NOMO-1 treated with dmso at 0.1 percent for 144 hours (cell line): Measurements from ENCODE around the gene SLC24A1.
A peak's percentile ranks its signal among the peaks of the same experiment; 100 is the strongest.

ENCODE experiments used
- DNase-seq: peaks from one replicate; lab custom pipeline; 2025; ENCODE audit not compliant: unreplicated experiment; lab: John Stamatoyannopoulos, UW

The SLC24A1 gene

GRCh38 chr15:65618560-65619109 lies 3.1 kb upstream of the SLC24A1 start:
- DNase-seq = no peak

- no peak for DNase-seq
Observed at GRCh38 chr15:65619626-65620290, 2.0 kb upstream of the SLC24A1 start.

DNA sequence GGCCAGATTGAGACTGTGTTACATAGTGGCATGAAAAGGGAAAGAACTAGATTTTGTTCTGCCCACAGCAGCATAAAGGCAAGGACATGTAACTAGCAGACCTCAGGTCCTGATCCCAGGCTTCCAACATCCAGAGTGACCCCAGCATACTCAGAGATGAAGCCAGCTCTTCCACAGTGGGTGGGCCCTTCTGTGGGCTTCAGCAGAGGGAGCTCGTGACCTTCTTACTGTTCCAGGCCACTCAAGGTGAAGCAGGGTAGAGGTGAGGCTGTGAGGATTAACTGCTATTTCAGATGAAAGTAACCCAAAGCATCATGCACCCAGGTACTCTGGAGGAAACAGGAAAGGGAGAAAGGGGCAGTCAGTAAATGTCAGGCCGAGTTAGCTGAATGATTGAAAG lies 905 bp upstream of the SLC24A1 start:
- DNase-seq = no peak

DNA sequence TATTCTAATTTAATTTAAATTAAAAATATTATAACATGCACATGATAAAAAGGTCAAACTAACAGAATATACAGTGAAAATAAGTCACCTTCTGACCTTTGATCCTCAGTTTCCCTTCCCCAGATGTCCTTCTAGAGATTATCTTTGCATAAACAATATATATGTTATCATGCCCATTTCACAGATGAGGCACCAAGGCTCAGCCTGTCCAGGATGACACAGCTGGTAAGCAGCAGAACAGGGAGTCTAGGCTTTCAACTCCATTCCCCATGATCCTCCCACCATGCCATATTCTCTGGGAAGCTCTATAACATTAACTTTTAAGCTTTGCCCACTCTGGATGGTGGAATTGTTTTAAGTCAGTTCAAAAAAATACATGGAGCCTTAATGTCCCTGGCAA lies 1.4 kb downstream of the SLC24A1 start:
- DNase-seq = no peak

GRCh38 chr15:65626856-65627255 lies 5.1 kb downstream of the SLC24A1 start:
- no peak for DNase-seq

- no peak for DNase-seq
Observed at GRCh38 chr15:65629548-65629947, 7.8 kb downstream of the SLC24A1 start.

- no peak for DNase-seq
Observed at GRCh38 chr15:65630760-65631159, 9.0 kb downstream of the SLC24A1 start.

GRCh38 chr15:65631503-65631902 lies 9.8 kb downstream of the SLC24A1 start:
- no peak for DNase-seq

DNA sequence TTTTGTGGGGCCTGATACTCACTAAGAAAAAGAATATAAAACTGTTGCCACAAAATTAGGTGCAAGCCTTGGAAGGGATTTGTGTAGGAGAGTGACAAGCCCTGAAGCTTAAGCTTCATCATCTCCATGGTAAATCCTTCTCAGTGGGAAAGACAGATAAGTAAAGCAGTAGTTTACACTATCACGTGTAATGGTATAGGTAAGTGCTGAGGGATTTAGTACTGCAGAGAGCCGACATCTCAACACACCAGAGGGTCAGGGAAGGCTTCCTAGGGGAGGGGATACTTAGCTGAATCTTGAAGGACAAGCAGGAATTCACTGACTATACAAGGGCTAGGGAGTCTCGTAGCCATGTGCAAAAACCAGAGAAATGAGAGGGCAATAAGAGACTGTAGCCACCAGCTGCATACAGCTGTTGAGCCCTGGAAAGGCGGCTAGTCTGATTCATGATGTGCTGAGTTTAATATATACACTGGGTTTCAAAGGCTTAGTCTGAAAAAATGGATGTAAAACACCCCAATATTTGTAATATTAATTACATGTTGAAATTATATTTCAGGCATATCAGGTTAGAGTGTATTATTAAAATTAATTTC lies 11.1 kb downstream of the SLC24A1 start:
- no peak for DNase-seq

DNA sequence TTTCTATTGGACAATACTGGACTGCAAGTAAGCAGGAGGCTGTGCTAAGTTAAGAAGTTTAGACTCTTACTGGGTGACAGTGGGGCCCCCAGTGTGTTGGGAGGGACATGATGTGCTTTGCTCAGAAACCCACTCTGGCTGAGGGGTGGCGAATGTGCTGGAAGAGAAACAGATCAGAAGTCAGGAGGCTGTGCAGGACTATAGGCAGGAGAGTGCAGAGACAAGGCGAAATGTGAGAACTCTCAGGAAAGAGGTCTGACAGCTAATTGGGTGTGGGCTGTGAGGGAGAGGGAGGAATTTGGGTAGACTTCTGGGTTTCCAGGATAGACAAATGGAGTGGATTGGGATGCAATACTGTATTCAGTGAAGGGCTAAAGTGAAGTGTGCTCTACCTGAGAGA lies 12.0 kb downstream of the SLC24A1 start:
- DNase-seq = no peak

DNA sequence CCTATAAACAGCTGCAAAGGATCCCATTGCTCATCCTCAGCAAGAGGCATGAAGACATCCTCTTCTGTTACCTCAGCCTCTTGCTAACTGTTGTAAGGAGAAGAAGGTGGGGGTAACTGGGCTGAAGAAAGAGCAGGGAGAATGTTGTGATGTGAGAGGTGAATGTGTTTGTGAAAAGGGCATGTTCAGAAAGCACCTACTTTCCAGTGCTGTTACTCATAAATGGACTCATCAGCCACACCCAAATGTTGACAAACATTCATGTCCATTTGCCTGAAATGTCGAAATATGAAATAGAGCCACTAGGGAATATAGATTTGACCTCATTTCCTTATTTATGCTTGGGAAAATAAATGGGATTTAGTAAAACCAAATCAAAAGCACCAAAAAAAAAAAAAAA lies 12.6 kb downstream of the SLC24A1 start:
- DNase-seq = no peak

- DNase-seq = no peak
Observed at GRCh38 chr15:65638109-65638508, 16.4 kb downstream of the SLC24A1 start.

DNA sequence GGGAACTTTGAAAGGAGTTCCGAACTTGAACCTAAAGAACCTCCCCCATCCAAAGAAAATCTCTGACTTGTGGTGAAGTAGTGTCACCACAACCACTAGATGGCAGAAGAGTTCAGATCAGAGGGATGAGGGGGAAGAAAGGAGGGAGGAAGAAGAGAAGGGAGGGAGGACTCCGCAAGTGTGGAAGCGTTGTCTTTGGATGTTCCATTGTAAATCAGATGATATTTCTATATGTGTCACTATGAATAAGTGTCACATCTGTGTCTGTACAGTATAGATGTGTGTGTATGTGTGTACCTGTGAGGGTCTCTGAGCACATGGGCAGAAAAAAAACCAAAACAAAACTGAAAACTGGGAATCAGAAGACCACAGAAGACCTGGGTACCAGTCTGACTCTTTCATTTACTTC lies 16.9 kb downstream of the SLC24A1 start:
- DNase-seq = peak; percentile 80

DNA sequence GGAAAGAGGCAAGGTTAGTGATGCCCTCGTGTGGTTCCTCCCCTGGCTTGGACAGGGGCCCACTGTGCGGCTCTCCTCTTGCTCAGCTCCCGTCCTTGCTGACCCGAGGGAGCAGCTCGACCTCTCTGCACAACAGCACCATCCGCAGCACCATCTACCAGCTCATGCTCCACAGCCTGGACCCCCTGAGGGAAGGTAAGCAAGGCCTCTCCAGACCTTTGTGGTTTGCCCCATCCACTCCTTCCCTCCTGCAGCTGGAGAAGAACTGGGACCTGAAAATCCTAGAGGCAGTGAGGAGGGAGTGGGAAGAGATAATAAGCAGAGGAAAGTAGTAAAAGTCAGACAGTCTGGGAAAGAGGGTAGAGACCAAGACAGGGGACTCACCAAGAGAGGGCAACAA lies 17.8 kb downstream of the SLC24A1 start:
- no peak for DNase-seq

GRCh38 chr15:65641768-65642475 lies 20.2 kb downstream of the SLC24A1 start:
- no peak for DNase-seq

GRCh38 chr15:65642594-65642993 lies 20.9 kb downstream of the SLC24A1 start:
- no peak for DNase-seq

DNA sequence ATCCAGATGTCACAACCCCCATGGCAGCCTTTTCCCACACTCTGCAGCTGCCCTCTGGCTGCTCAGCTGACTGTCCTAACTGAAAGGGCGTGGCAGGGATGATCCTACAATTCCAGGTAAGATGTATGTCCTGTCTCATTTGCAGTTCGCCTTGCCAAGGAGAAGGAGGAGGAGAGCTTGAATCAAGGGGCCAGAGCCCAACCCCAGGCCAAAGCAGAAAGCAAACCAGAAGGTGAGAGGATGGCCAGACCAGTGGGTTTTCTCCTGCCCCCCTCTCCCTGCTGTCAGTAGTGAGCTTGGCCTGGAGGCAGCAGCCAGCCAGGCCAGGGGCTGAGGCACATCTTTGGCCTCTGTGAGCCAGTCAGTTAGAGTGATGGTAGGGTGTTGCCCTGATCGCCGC lies 22.5 kb downstream of the SLC24A1 start:
- no peak for DNase-seq

DNA sequence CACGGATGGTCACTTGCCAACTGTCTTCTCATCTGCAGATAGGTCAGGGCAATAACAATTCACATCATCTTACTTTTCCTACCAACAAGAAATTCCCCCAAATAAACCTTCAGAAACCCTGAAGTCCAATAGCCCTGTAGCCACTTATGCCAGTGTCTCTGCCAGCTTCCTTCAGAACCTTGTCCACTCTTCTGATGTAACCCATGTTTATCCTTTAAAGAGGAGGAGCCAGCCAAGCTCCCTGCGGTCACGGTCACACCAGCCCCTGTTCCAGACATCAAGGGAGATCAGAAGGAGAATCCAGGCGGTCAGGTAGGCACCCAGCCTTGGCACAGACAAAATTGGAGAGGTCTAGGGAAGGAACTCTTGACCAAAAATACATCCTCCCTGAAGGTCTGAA lies 23.7 kb downstream of the SLC24A1 start:
- DNase-seq = no peak

GRCh38 chr15:65646486-65646885 lies 24.7 kb downstream of the SLC24A1 start:
- no peak for DNase-seq

DNA sequence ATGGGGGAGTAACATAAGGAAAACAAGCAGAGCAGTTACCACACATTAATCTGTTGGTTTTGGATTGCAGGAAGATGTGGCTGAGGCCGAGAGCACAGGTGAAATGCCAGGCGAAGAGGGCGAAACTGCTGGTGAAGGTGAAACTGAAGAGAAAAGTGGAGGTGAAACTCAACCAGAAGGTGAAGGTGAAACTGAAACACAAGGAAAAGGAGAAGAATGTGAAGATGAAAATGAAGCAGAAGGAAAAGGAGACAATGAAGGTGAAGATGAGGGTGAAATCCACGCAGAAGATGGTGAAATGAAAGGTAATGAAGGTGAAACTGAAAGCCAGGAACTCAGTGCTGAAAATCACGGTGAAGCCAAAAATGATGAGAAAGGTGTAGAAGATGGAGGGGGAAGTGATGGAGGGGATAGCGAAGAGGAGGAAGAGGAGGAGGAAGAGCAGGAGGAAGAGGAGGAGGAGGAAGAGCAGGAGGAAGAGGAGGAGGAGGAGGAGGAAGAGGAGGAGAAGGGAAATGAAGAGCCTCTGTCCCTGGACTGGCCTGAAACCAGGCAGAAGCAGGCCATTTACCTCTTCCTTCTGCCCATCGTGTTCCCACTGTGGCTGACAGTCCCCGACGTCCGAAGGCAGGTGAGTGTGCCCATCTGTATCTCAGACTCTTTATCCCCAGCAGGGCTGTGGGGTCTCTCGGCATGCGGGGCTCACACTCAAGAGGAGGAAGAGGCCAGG lies 28.7 kb downstream of the SLC24A1 start:
- no peak for DNase-seq

DNA sequence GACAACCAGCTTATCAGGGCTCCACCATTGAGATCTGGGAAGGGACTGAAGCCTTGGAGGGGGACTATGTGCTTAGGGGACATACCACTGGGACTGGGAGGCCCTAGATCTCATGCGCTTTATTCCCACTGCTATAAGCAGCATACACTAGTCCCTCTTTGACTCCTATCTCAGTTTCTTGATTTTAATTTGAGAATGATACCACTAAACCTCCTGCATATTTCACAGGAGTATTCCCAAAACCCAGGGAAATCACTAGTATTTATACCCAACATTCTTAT lies 29.2 kb downstream of the SLC24A1 start:
- DNase-seq = no peak
